Pericardium fibroblast (primary cell): Measurements from ENCODE around the gene MRPL37. TPM values are rescaled to one million over a fixed set of nuclear protein-coding genes. Genes with fewer than 3 reads are reported as not detected.

Experiments
- total RNA-seq: library from RNA; depleted of rRNA; stranded (reverse); fragments of >200 nt; gene quantifications from 2 replicates; pipeline ENCODE4 v1.2.3, GENCODE V29; 2015

The MRPL37 gene
- total RNA-seq = 97.1 and 100 TPM in 2 replicates

GRCh38 chr1:54199765-54200518, at the start of gene MRPL37, which contains the start of gene CYB5RL:
MRPL37 (plus strand) TSS chr1:54200167; CDS start chr1:54200244, 77 bp downstream.
CYB5RL (minus strand) TSS chr1:54200030; CDS start chr1:54195616, 4,414 bp downstream.

GRCh38 chr1:54152696-54153095, 47.3 kb upstream of the MRPL37 start, which contains the start of gene CDCP2:
CDCP2 (minus strand) TSS chr1:54153000; CDS start chr1:54152922, 78 bp downstream.

Other genes with a start within 250 kb of the MRPL37 start
- gene LDLRAD1, start 182.0 kb upstream of the MRPL37 start, total RNA-seq = not detected in 2 replicates
- 239 and 298 TPM in 2 replicates for gene TMEM59, start 147.0 kb upstream of the MRPL37 start, total RNA-seq
- 3.3 TPM in 2 replicates for gene TCEANC2, start 146.6 kb upstream of the MRPL37 start, total RNA-seq
- gene CDCP2, start 47.2 kb upstream of the MRPL37 start, total RNA-seq = not detected in 2 replicates
- 3.5 and 4.6 TPM in 2 replicates for gene CYB5RL, start 137 bp upstream of the MRPL37 start, total RNA-seq
- 15.4 and 19.6 TPM in 2 replicates for gene SSBP3, start 206.2 kb downstream of the MRPL37 start, total RNA-seq